Common myeloid progenitor, CD34-positive (primary cell): ENCODE measurements around the gene SARDH.

ENCODE experiments used
- CTCF ChIA-PET: fragments of 350-600 bp; sonication (Branson Sonifier 250); formaldehyde crosslinking; loops from one replicate; lab custom pipeline; 2021; ENCODE audit warnings: antibody characterized with exemption; lab: Charles Lee
- POLR2A ChIA-PET: fragments of 350-600 bp; sonication (Branson Sonifier 250); formaldehyde crosslinking; loops from one replicate; lab custom pipeline; 2021; ENCODE audit warnings: antibody characterized with exemption; lab: Charles Lee
- DNase-seq, 3 donors: peaks; one replicate each; pipeline versions ENCODE4 v3.0.0 to v3.0.0-alpha.2; 2013
- H3K27ac ChIP-seq, 2 experiments: 1 replicate in 1 of 2; 2 replicates in 1 of 2; pipeline ENCODE4 v1.7.0; 2013; ENCODE audit warnings: inconsistent platforms in 2 of 2, low read length in 2 of 2, mild to moderate bottlenecking in 2 of 2, low read depth in 1 of 2, moderate library complexity in 1 of 2; ENCODE audit not compliant: severe bottlenecking in 2 of 2, insufficient read depth in 1 of 2, poor library complexity in 1 of 2
- H3K27me3 ChIP-seq, 5 experiments: replicated peaks in 2 of 5; 1 replicate in 3 of 5; 2 replicates in 2 of 5; pipeline versions ENCODE4 v1.6.1 to v1.7.0; 2013; ENCODE audit warnings: low read length in 4 of 5, mild to moderate bottlenecking in 2 of 5, moderate library complexity in 2 of 5, inconsistent platforms in 1 of 5; ENCODE audit not compliant: insufficient read depth in 5 of 5, control insufficient read depth in 4 of 5
- H3K36me3 ChIP-seq, 4 experiments: 1 replicate in 2 of 4; 2 replicates in 2 of 4; pipeline versions ENCODE4 v1.6.1 to v1.7.0; 2013; ENCODE audit warnings: low read length in 3 of 4, control low read depth in 1 of 4, mild to moderate bottlenecking in 1 of 4; ENCODE audit not compliant: control insufficient read depth in 4 of 4, insufficient read depth in 4 of 4
- H3K4me1 ChIP-seq, 4 experiments: 1 replicate in 3 of 4; 2 replicates in 1 of 4; pipeline versions ENCODE4 v1.6.1 to v1.7.1; 2013; ENCODE audit warnings: low read length in 3 of 4, mild to moderate bottlenecking in 3 of 4, control low read depth in 1 of 4, inconsistent platforms in 1 of 4, moderate library complexity in 1 of 4; ENCODE audit not compliant: control insufficient read depth in 4 of 4, insufficient read depth in 4 of 4; ENCODE audit errors: control extremely low read depth in 1 of 4
- H3K4me3 ChIP-seq, 7 experiments: 1 replicate in 4 of 7; 2 replicates in 3 of 7; pipeline versions ENCODE4 v1.5.1 to v1.7.0; 2013; ENCODE audit warnings: mild to moderate bottlenecking in 7 of 7, low read length in 6 of 7, moderate library complexity in 6 of 7, inconsistent platforms in 2 of 7, low read depth in 2 of 7, control low read depth in 1 of 7; ENCODE audit not compliant: insufficient read depth in 4 of 7, control insufficient read depth in 1 of 7; ENCODE audit errors: extremely low read depth in 1 of 7
- H3K9me3 ChIP-seq, 5 experiments: 1 replicate in 4 of 5; 2 replicates in 1 of 5; pipeline versions ENCODE4 v1.6.1 to v1.7.1; 2013; ENCODE audit warnings: low read length in 4 of 5, mild to moderate bottlenecking in 2 of 5, inconsistent platforms in 1 of 5, low read depth in 1 of 5, moderate library complexity in 1 of 5; ENCODE audit not compliant: control insufficient read depth in 4 of 5, insufficient read depth in 2 of 5; ENCODE audit errors: control extremely low read depth in 1 of 5
- WGBS: methylation state at CpG from one replicate; pipeline ENCODE4 v1.1.5; 2013; ENCODE audit not compliant: insufficient coverage; 5-methylcytosine and 5-hydroxymethylcytosine counted together

Gene SARDH

DNA sequence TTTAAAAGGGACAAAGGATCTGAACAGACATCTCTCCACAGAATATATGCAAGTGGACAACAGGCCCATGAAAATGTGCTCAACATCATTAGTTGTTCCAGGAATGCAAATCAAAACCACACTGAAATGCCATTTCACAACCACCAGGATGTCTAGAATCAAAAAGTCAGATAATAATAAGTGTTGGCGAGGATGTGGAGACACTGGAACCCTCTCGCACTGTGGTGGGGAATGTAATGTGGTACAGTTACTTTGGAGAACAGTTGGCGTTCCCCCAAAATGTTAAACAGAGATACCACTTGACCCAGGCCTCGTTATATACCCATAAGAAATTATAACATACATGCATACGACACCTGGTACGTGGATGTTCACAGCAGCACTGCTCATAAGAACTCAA, 38.6 kb downstream of the SARDH start:
- H3K27ac ChIP-seq = no peak overlapping the region
- DNase-seq = no peak
- H3K36me3 ChIP-seq = peaks cover 0 to 3% (median 0%) of the 10 kb centered on the region in 4 experiments
- ChIA-PET POLR2A (no interaction called here), CTCF (no interaction called here)
- H3K4me1 ChIP-seq = peaks cover 4 to 35% (median 31%) of the 10 kb centered on the region in 4 experiments
- H3K4me3 ChIP-seq = no peak overlapping the region
- whole genome bisulfite sequencing = no CpG with 5 or more reads among the region's 6 CpGs
- H3K9me3 ChIP-seq = no peaks in the 10 kb centered on the region
- no peaks in the 10 kb centered on the region for H3K27me3 ChIP-seq

DNA sequence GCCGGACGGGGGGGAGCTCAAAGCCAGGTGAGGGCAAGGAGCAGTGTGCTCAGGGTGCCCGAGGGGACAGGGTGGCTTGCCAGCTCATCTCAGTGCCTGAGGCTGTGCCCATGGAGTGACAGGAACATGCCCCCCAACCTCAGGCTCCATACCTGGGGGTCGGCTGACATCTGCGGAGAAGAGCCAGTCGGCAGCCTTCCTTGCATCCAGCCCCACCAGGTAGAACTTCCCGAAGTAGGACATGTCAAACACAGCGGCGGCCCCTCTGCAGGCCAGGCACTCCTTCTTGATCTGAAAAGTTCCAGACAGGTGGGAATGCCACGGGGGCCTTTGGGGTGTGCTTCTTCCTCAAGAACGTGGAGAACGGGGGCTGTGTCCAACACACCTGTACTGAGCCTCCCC, 42.1 kb downstream of the SARDH start:
- Histone ChIP-seq H3K4me3 (no peak overlapping the region), H3K9me3 (no peaks in the 10 kb centered on the region), H3K27me3 (no peaks in the 10 kb centered on the region), H3K27ac (no peak overlapping the region), H3K36me3 (peaks cover 0 to 3% (median 0%) of the 10 kb centered on the region in 4 experiments), H3K4me1 (peaks cover 4 to 9% (median 8%) of the 10 kb centered on the region in 4 experiments)
- DNase-seq = no peak
- ChIA-PET CTCF (no interaction called here), POLR2A (no interaction called here)
- WGBS = 97% methylated on average over 10 of the region's 12 CpGs

DNA sequence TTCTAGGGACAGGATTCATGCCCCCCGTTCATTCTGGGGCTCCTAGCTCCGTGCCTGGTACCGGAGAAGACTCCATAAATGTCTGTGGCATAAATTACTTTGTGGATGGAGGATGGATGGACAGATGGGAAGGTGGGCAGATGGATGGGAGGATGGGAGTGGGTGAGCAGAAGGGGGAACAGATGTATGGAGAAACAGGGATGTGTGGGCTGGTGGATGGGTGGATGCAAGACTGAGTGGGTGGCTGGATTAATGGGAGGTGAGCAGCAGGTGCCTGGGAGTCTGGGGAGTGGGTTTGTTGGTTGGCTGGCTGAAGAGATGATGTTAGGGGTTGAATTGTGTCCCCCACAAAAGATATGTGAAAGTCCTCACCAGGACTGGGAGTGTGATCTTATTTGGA, 43.5 kb downstream of the SARDH start:
- ChIA-PET POLR2A (no interaction called here), CTCF (no interaction called here)
- Histone ChIP-seq H3K9me3 (no peaks in the 10 kb centered on the region), H3K4me3 (no peak overlapping the region), H3K27me3 (no peaks in the 10 kb centered on the region), H3K4me1 (no peaks in the 10 kb centered on the region), H3K36me3 (peaks cover 0 to 3% (median 0%) of the 10 kb centered on the region in 4 experiments), H3K27ac (no peak overlapping the region)
- 81% methylated on average over 3 of the region's 3 CpGs for WGBS
- DNase-seq = no peak

DNA sequence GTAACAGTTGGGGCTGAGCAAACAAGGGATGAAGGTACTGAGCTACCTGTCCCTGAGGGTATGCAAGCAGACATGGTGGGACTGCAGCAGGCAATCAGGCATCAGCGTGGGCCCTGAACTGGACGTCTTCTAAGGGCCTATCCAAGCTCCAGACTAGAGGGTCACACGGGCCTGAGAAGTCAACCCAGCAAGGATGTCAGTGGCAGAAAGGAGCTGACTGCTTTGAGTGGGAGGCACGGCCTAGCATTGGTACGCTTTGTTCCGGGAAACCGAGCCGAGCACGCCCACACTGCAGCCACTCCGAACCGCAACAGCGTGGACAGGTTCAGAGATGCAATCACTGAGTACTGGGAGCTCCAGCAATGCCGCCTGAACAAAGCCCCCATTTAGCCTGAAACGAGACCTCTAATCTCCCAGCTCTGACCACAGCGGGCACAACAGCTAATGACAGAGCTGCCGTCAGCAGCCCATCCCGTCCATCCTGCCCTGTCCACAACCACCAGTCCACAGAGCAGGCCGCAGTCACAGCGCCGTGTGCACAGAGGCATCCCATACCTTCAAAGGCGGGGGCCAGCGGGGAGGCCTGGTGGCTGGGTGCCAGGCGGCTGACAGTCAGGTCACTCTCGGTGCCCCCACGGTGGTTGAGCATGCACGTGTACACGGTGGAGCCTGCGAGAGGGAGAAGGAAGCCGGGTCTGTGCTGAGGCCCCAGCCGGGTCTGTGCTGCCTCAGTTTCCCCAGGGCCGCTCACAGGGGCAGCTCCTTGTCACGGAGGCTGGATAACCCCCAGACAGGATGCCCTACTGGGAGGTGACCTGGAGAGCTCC, 44.2 kb downstream of the SARDH start:
- 96% methylated on average over 32 of the region's 32 CpGs for WGBS
- CTCF ChIA-PET = interaction anchor here (0.8 to 1.4 kb wide), 3 partner anchors 15 to 48 kb away, joined by 3 read pairs; no protein-coding TSS in a partner anchor

DNA sequence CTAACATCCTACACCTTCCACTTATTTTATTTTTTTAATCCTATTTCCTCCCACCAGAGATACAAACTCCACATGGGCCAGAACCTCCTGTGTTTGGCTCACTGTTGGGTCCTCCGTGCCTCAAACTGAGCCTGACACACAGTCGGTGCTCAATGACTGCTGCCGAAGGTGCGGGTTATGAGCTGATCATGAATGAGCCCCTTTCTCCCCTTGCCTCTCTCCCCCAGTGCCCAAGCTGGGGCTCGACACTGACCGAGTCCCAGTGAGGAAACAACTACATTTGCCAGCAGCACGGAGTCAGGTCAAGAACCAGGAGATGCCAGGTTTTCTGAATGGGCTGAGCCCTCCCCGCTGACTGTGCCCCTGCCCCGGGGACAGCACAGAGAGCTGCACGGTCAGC, 45.0 kb downstream of the SARDH start:
- Histone ChIP-seq H3K9me3 (no peaks in the 10 kb centered on the region), H3K27me3 (peaks cover 0 to 2% (median 0%) of the 10 kb centered on the region in 5 experiments), H3K27ac (no peak overlapping the region), H3K36me3 (no peaks in the 10 kb centered on the region), H3K4me1 (no peaks in the 10 kb centered on the region), H3K4me3 (no peak overlapping the region)
- ChIA-PET POLR2A (no interaction called here), CTCF (interaction anchor here (0.8 to 1.4 kb wide), 3 partner anchors 20 to 49 kb away, joined by 3 to 4 read pairs (median 3); no protein-coding TSS in a partner anchor)
- WGBS = 99% methylated on average over 9 of the region's 10 CpGs
- DNase-seq = no peak

More for the DNA sequence above, 44.2 kb downstream of the SARDH start:
- H3K4me1 ChIP-seq = no peaks in the 10 kb centered on the region
- H3K36me3 ChIP-seq = no peaks in the 10 kb centered on the region
- no peak for DNase-seq
- no peak overlapping the region for H3K27ac ChIP-seq
- no peaks in the 10 kb centered on the region for H3K27me3 ChIP-seq
- H3K4me3 ChIP-seq = no peak overlapping the region
- H3K9me3 ChIP-seq = no peaks in the 10 kb centered on the region
- POLR2A ChIA-PET = no interaction called here

DNA sequence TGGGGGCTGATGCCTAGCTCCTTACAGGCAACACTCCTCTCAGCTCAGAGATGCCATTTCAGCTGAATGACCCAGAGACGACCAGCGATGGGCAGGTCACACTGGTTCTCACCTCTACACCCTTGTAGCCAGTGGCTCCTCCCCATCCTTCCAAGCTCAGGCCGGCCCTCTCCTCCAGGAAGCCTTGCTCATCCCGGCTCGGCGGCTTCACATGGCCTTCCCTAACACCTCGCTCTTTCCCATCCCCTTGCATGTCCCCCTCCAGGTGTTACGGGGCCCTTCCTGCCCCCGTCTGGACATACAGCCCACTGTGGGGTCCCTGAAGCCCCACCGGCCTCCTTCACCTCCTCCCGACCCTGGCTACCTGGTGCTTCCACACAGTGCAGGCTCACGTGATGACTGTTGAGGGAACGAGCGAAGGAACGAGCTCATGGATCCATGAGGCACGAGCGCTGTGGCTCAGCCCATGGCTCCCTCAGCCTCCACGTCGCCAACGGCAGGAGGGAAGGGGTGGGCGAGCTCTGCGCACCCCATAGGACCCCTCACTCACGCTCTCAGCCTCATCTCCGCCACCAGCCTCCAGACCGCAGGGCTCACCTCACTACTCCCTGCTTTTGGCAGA, 45.7 kb downstream of the SARDH start:
- ChIA-PET CTCF (interaction anchor here (1.0 to 1.6 kb wide), 5 partner anchors 9 to 28 kb away, joined by 3 to 5 read pairs (median 3); no protein-coding TSS in a partner anchor), POLR2A (no interaction called here)
- WGBS = 96% methylated on average over 19 of the region's 25 CpGs

More for the DNA sequence above, 45.7 kb downstream of the SARDH start:
- Histone ChIP-seq H3K9me3 (no peaks in the 10 kb centered on the region), H3K27ac (no peak overlapping the region), H3K4me3 (no peak overlapping the region), H3K4me1 (no peaks in the 10 kb centered on the region), H3K36me3 (no peaks in the 10 kb centered on the region), H3K27me3 (peaks cover 0 to 2% (median 0%) of the 10 kb centered on the region in 5 experiments)
- DNase-seq = no peak
